ENCODE results near the gene GET4.

DNA sequence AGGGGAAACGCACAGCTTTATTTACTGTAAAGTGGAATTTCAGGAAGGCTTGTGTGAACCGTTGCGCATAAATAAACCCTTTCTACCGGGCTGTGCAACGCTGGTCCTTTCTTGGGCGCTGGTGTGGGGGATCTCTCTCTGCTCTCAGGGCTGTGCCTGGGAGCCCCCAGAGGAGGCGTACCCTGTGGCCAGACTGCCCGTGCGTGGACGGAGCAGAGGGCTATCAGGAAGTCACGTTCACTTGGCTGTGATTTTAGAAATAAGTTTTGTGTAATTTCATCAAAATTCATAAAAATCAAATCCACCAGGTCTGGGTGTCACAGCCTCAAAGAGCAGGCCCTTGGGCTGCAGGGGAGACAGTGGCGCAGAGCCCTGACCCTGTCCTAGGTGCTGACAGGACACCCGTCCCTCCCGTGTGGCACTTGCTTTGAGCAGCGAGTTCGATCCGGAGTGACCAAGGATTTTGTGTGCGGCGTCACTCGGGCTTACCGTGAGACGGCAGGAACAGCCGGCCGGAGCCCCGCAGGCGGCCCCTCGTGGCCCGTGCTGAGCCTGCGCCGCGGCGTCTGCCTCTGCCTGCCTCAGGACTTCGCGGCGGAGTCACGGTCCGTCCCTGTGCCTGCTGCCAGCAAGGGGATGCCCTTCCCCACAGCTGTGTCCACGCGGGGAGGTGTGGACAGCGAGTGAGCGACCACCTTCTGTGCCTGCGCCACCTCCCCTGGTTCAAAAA is 20.2 kb downstream of the GET4 start:
- TF ChIP-seq, protein P1, sequence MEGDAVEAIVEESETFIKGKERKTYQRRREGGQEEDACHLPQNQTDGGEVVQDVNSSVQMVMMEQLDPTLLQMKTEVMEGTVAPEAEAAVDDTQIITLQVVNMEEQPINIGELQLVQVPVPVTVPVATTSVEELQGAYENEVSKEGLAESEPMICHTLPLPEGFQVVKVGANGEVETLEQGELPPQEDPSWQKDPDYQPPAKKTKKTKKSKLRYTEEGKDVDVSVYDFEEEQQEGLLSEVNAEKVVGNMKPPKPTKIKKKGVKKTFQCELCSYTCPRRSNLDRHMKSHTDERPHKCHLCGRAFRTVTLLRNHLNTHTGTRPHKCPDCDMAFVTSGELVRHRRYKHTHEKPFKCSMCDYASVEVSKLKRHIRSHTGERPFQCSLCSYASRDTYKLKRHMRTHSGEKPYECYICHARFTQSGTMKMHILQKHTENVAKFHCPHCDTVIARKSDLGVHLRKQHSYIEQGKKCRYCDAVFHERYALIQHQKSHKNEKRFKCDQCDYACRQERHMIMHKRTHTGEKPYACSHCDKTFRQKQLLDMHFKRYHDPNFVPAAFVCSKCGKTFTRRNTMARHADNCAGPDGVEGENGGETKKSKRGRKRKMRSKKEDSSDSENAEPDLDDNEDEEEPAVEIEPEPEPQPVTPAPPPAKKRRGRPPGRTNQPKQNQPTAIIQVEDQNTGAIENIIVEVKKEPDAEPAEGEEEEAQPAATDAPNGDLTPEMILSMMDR (IDR thresholded peaks at IDR 0.05) = no peak
- TF ChIP-seq POLR2A (IDR thresholded peaks at IDR 0.05) = no peak
